HepG2 (cell line): ENCODE measurements around the gene PYURF. TPM values are rescaled to one million over a fixed set of nuclear protein-coding genes. Genes with fewer than 3 reads are reported as not detected.

Experiments used
- BRCA1 ChIP-seq: sonication (generic); formaldehyde crosslinking; IDR thresholded peaks from 2 replicates; pipeline ENCODE4 v1.4.0; 2020; ENCODE audit warnings: missing genetic modification reagents
- HOXA9 ChIP-seq: sonication (generic); formaldehyde crosslinking; IDR thresholded peaks from 2 replicates; pipeline ENCODE4 v1.8.1; 2022; ENCODE audit warnings: missing genetic modification reagents, mild to moderate bottlenecking, moderate library complexity, borderline replicate concordance
- SAFB2 ChIP-seq: sonication (generic); formaldehyde crosslinking; IDR thresholded peaks from 2 replicates; pipeline ENCODE4 v1.5.1; 2020; ENCODE audit warnings: missing genetic modification reagents, low read depth, mild to moderate bottlenecking, borderline replicate concordance
- TMF1 ChIP-seq: sonication (generic); formaldehyde crosslinking; IDR thresholded peaks from 2 replicates; pipeline ENCODE4 v1.8.1; 2022; ENCODE audit warnings: low read depth, missing genetic modification reagents
- ZFAT ChIP-seq: sonication (generic); formaldehyde crosslinking; conservative IDR thresholded peaks from 2 replicates; pipeline ENCODE4 v1.8.1; 2023; ENCODE audit warnings: missing genetic modification reagents, inconsistent platforms
- ZFP82 ChIP-seq: sonication (generic); formaldehyde crosslinking; IDR thresholded peaks from 2 replicates; pipeline ENCODE4 v1.5.1; 2020; ENCODE audit warnings: mild to moderate bottlenecking, missing genetic modification reagents, borderline replicate concordance
- ZFY ChIP-seq: sonication (generic); formaldehyde crosslinking; IDR thresholded peaks from 2 replicates; pipeline ENCODE4 v1.4.0; 2020; ENCODE audit warnings: missing genetic modification reagents
- ZNF10 ChIP-seq: sonication (generic); formaldehyde crosslinking; IDR thresholded peaks from 2 replicates; pipeline ENCODE4 v1.4.0; 2020; ENCODE audit warnings: mild to moderate bottlenecking, low read depth, missing genetic modification reagents, borderline replicate concordance
- ZNF768 ChIP-seq: sonication (generic); formaldehyde crosslinking; IDR thresholded peaks from 2 replicates; pipeline ENCODE4 v1.4.0; 2020; ENCODE audit warnings: missing genetic modification reagents
- ZNF780A ChIP-seq: sonication (generic); formaldehyde crosslinking; IDR thresholded peaks from 2 replicates; pipeline ENCODE4 v1.8.0; 2022; ENCODE audit warnings: mild to moderate bottlenecking, missing genetic modification reagents, moderate library complexity
- ZNF816 ChIP-seq: sonication (generic); formaldehyde crosslinking; IDR thresholded peaks from 2 replicates; pipeline ENCODE4 v1.8.0; 2022; ENCODE audit warnings: missing genetic modification reagents, mild to moderate bottlenecking, borderline replicate concordance
- polyA plus RNA-seq, 8 experiments: library from polyadenylated mRNA; depleted of rRNA in 3 of 8; stranded (reverse) in 7 of 8; unstranded in 1 of 8; fragments of >200 nt; fragmentation: Illumina TruSeq in 4 of 8; extraction: Trizol in 4 of 8; gene quantifications; 2 replicates each; pipeline versions ENCODE4 v1.2.1 to v1.2.3, GENCODE V29; 2011 to 2016; ENCODE audit warnings: low read depth in 4 of 8, missing spikeins in 1 of 8, mixed read lengths in 1 of 8; ENCODE audit not compliant: insufficient read depth in 1 of 8
- total RNA-seq, 5 experiments: library from RNA; depleted of rRNA; stranded (reverse); fragments of >200 nt; fragmentation: Illumina TruSeq; extraction: Trizol; gene quantifications; 2 replicates each; pipeline ENCODE4 v1.2.3, GENCODE V29; 2016; ENCODE audit warnings: low read depth in 1 of 5
- TF ChIP-seq, protein P1 (sequence below): sonication (generic); formaldehyde crosslinking; IDR thresholded peaks from 2 replicates; pipeline ENCODE4 v1.5.0; 2020; ENCODE audit warnings: mild to moderate bottlenecking, missing genetic modification reagents, borderline replicate concordance
- TF ChIP-seq, protein P2 (sequence below): IDR thresholded peaks from 2 replicates; pipeline ENCODE4 v1.6.1; 2016; ENCODE audit warnings: missing genetic modification reagents, missing compliant biosample characterization
- TF ChIP-seq, protein P3 (sequence below): sonication (generic); formaldehyde crosslinking; IDR thresholded peaks from 2 replicates; pipeline ENCODE4 v1.4.0; 2020; ENCODE audit warnings: missing genetic modification reagents

The PYURF gene
- total and polyA plus RNA-seq, 2 of the 13 experiments (the other 11 are each of a cell fraction or from before 2014, with no cell fraction given) = 59.9 to 95.2 TPM

- TF ChIP-seq, protein P1, sequence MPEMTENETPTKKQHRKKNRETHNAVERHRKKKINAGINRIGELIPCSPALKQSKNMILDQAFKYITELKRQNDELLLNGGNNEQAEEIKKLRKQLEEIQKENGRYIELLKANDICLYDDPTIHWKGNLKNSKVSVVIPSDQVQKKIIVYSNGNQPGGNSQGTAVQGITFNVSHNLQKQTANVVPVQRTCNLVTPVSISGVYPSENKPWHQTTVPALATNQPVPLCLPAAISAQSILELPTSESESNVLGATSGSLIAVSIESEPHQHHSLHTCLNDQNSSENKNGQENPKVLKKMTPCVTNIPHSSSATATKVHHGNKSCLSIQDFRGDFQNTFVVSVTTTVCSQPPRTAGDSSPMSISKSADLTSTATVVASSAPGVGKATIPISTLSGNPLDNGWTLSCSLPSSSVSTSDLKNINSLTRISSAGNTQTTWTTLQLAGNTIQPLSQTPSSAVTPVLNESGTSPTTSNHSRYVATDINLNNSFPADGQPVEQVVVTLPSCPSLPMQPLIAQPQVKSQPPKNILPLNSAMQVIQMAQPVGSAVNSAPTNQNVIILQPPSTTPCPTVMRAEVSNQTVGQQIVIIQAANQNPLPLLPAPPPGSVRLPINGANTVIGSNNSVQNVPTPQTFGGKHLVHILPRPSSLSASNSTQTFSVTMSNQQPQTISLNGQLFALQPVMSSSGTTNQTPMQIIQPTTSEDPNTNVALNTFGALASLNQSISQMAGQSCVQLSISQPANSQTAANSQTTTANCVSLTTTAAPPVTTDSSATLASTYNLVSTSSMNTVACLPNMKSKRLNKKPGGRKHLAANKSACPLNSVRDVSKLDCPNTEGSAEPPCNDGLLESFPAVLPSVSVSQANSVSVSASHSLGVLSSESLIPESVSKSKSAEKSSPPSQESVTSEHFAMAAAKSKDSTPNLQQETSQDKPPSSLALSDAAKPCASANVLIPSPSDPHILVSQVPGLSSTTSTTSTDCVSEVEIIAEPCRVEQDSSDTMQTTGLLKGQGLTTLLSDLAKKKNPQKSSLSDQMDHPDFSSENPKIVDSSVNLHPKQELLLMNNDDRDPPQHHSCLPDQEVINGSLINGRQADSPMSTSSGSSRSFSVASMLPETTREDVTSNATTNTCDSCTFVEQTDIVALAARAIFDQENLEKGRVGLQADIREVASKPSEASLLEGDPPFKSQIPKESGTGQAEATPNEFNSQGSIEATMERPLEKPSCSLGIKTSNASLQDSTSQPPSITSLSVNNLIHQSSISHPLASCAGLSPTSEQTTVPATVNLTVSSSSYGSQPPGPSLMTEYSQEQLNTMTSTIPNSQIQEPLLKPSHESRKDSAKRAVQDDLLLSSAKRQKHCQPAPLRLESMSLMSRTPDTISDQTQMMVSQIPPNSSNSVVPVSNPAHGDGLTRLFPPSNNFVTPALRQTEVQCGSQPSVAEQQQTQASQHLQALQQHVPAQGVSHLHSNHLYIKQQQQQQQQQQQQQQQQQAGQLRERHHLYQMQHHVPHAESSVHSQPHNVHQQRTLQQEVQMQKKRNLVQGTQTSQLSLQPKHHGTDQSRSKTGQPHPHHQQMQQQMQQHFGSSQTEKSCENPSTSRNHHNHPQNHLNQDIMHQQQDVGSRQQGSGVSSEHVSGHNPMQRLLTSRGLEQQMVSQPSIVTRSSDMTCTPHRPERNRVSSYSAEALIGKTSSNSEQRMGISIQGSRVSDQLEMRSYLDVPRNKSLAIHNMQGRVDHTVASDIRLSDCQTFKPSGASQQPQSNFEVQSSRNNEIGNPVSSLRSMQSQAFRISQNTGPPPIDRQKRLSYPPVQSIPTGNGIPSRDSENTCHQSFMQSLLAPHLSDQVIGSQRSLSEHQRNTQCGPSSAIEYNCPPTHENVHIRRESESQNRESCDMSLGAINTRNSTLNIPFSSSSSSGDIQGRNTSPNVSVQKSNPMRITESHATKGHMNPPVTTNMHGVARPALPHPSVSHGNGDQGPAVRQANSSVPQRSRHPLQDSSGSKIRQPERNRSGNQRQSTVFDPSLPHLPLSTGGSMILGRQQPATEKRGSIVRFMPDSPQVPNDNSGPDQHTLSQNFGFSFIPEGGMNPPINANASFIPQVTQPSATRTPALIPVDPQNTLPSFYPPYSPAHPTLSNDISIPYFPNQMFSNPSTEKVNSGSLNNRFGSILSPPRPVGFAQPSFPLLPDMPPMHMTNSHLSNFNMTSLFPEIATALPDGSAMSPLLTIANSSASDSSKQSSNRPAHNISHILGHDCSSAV (CRISPR knock-in tag) = no peak
- peak; percentile 77 for TF ChIP-seq ZFP82 (CRISPR knock-in tag)
- TF ChIP-seq SAFB2 = no peak; the same call in none of the 2 replicates
- peak; percentile 82 for TF ChIP-seq ZNF768 (CRISPR knock-in tag)
- peak; percentile 95 for TF ChIP-seq TMF1 (CRISPR knock-in tag)
- peak; percentile 91 for TF ChIP-seq HOXA9 (CRISPR knock-in tag)
- no peak for TF ChIP-seq ZNF10 (CRISPR knock-in tag)
- TF ChIP-seq ZFY = peak; percentile 100
- peak; percentile 74 for TF ChIP-seq ZNF816 (CRISPR knock-in tag)
- TF ChIP-seq, protein P2, sequence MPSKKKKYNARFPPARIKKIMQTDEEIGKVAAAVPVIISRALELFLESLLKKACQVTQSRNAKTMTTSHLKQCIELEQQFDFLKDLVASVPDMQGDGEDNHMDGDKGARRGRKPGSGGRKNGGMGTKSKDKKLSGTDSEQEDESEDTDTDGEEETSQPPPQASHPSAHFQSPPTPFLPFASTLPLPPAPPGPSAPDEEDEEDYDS (CRISPR knock-in tag) = peak; percentile 57
- peak; percentile 64; the same call in 1 of the 2 replicates for TF ChIP-seq ZFAT (CRISPR knock-in tag)
- TF ChIP-seq, protein P3, sequence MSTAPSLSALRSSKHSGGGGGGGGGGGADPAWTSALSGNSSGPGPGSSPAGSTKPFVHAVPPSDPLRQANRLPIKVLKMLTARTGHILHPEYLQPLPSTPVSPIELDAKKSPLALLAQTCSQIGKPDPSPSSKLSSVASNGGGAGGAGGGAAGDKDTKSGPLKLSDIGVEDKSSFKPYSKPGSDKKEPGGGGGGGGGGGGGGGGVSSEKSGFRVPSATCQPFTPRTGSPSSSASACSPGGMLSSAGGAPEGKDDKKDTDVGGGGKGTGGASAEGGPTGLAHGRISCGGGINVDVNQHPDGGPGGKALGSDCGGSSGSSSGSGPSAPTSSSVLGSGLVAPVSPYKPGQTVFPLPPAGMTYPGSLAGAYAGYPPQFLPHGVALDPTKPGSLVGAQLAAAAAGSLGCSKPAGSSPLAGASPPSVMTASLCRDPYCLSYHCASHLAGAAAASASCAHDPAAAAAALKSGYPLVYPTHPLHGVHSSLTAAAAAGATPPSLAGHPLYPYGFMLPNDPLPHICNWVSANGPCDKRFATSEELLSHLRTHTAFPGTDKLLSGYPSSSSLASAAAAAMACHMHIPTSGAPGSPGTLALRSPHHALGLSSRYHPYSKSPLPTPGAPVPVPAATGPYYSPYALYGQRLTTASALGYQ (CRISPR knock-in tag) = 0 out of 2 replicates have a peak, but pooled peaks have one; percentile 53
- TF ChIP-seq BRCA1 (CRISPR knock-in tag) = peak; percentile 23; the same call in 1 of the 2 replicates
- TF ChIP-seq ZNF780A = peak; percentile 95
Observed at GRCh38 chr4:88523325-88524129, at the start of gene PYURF (continued).
